SK-N-SH treated with all-trans-retinoic acid at 6 μM for 48 hours (cell line): ENCODE measurements around the gene PKMYT1.

Experiments used
- ATAC-seq: fragments of 200-7000 bp; cut with Tn5 transposase; 3 replicates; pipeline ENCODE4 v1.9.1; 2020; ENCODE audit warnings: mild to moderate bottlenecking, moderate library complexity
- ARNTL ChIP-seq: fragments of 450-650 bp; formaldehyde crosslinking; IDR thresholded peaks from 2 replicates; pipeline ENCODE4 v1.5.0; 2020; ENCODE audit warnings: low read depth, mild to moderate bottlenecking, moderate library complexity, borderline replicate concordance
- BACH2 ChIP-seq: fragments of 250-450 bp; sonication (Bioruptor Pico); IDR thresholded peaks from 2 replicates; pipeline ENCODE4 v1.9.0; 2021; ENCODE audit warnings: mild to moderate bottlenecking, borderline replicate concordance
- ESRRG ChIP-seq: fragments of 250-450 bp; sonication (Bioruptor Pico); IDR thresholded peaks from 2 replicates; pipeline ENCODE4 v1.6.1; 2021; ENCODE audit warnings: mild to moderate bottlenecking
- GLIS3 ChIP-seq: fragments of 250-450 bp; sonication (Bioruptor Pico); IDR thresholded peaks from 2 replicates; pipeline ENCODE4 v1.5.0; 2020; ENCODE audit warnings: mild to moderate bottlenecking, moderate library complexity
- ISL1 ChIP-seq: fragments of 250-450 bp; sonication (Bioruptor Pico); IDR thresholded peaks from 2 replicates; pipeline ENCODE4 v2.1.2; 2022; ENCODE audit warnings: mild to moderate bottlenecking, moderate library complexity
- OSR1 ChIP-seq: fragments of 250-450 bp; sonication (Bioruptor Pico); IDR thresholded peaks from 2 replicates; pipeline ENCODE4 v1.8.0; 2022; ENCODE audit warnings: moderate library complexity, mild to moderate bottlenecking, inconsistent platforms
- PPARA ChIP-seq: fragments of 250-450 bp; sonication (Bioruptor Pico); IDR thresholded peaks from 2 replicates; pipeline ENCODE4 v1.5.0; 2020; ENCODE audit warnings: mild to moderate bottlenecking, borderline replicate concordance
- SNAI2 ChIP-seq: fragments of 250-450 bp; sonication (Bioruptor Pico); IDR thresholded peaks from 2 replicates; pipeline ENCODE4 v1.5.0; 2020; ENCODE audit warnings: mild to moderate bottlenecking, moderate library complexity
- TOX ChIP-seq: fragments of 250-450 bp; sonication (Bioruptor Pico); IDR thresholded peaks from 2 replicates; pipeline ENCODE4 v1.8.0; 2021; ENCODE audit warnings: mild to moderate bottlenecking, moderate library complexity, borderline replicate concordance
- ZC3H10 ChIP-seq: fragments of 250-450 bp; sonication (Bioruptor Pico); IDR thresholded peaks from 2 replicates; pipeline ENCODE4 v1.5.1; 2021; ENCODE audit warnings: mild to moderate bottlenecking, moderate library complexity
- ZNF565 ChIP-seq: fragments of 450-650 bp; formaldehyde crosslinking; conservative IDR thresholded peaks from 2 replicates; pipeline ENCODE4 v1.5.0; 2020; ENCODE audit warnings: low read depth, mild to moderate bottlenecking, moderate library complexity
- ZNF70 ChIP-seq: fragments of 450-650 bp; formaldehyde crosslinking; IDR thresholded peaks from 2 replicates; pipeline ENCODE4 v1.5.0; 2020; ENCODE audit warnings: mild to moderate bottlenecking, moderate library complexity
- ZNF8 ChIP-seq: fragments of 450-650 bp; formaldehyde crosslinking; IDR thresholded peaks from 2 replicates; pipeline ENCODE4 v1.5.0; 2020; ENCODE audit warnings: mild to moderate bottlenecking, moderate library complexity
- TF ChIP-seq, protein P1 (sequence below): fragments of 250-450 bp; sonication (Bioruptor Pico); IDR thresholded peaks from 2 replicates; pipeline ENCODE4 v1.5.1; 2021; ENCODE audit warnings: mild to moderate bottlenecking, moderate library complexity
- TF ChIP-seq, protein P2 (sequence below): fragments of 250-450 bp; sonication (Bioruptor Pico); IDR thresholded peaks from 2 replicates; pipeline ENCODE4 v1.5.0; 2020; ENCODE audit warnings: mild to moderate bottlenecking, moderate library complexity
- TF ChIP-seq, protein P3 (sequence below): fragments of 250-450 bp; sonication (Bioruptor Pico); IDR thresholded peaks from 2 replicates; pipeline ENCODE4 v1.5.1; 2020; ENCODE audit warnings: low read depth, mild to moderate bottlenecking, moderate library complexity

The PKMYT1 gene

DNA sequence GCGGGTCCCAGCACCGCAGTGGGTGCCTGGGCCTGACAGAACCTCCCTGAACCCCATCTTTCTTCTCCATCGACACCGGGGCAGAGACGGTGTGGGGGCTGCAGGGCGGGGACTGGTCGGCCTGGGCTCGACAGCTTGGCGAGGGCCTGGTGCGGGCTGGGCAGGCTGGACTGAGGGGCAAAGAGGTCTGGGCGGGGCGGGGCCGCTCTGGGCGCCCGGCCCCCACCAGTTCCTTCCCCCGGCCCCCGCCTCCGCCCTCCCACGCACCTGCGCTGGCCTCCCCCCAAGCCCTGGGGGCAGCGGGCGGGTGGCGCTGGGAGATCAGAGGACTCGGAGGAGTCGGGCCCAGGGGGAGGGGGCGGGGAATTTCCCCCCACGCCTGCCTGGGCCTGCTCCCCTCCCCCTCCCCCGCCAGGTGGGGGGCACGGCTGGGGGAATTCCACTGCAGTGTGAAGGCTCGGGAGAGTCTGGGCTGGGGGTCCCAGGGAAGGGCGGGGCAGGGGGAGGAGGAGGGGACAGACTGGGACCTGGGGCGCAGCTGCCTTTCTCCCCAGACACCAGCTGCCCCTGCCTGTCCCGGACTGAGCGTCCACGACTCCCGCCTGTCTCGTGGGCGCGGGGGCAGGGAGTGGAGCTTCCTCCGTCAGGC lies 17.0 kb downstream of the PKMYT1 start (continued):
- no peak for TF ChIP-seq ESRRG (CRISPR knock-in tag)

DNA sequence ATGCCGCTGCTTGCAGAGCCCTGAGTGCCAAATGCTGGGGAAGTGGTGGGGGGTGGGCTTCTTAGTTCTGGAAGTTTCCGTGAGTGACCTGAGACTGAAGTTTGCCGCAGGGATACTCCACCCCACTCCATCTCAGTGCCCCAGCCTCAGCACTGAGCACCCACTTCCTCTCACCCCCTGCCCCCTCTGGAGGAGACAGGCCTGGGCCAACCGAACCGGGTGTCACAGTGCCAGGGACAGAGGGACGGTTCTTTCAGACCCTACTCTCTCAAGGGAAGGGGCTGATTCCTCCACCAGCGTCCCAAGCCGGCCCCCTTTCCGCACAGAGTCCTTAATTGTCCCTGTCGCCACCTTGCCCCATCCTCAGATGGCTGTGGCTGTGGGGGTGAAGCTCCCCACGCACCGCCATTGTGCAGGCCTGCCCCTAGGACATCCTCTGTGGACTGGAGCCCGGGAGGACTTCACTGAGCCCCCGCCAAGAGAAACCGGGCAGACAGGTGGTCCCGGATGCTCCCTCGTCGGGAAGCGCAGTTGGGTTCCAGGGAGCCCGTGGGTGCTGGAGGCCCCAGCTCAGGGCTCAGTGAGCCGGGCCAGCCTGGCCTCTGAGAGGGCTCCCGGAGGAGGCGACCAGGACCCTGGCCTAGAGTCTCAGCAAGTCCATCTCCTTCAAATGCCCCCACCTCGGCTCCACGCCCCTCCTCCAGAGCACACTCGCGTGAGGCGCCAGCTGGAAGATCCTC lies 17.7 kb downstream of the PKMYT1 start:
- TF ChIP-seq PPARA (no peak), SNAI2 (CRISPR knock-in tag) (no peak), ISL1 (CRISPR knock-in tag) (no peak)
- TF ChIP-seq, protein P1, sequence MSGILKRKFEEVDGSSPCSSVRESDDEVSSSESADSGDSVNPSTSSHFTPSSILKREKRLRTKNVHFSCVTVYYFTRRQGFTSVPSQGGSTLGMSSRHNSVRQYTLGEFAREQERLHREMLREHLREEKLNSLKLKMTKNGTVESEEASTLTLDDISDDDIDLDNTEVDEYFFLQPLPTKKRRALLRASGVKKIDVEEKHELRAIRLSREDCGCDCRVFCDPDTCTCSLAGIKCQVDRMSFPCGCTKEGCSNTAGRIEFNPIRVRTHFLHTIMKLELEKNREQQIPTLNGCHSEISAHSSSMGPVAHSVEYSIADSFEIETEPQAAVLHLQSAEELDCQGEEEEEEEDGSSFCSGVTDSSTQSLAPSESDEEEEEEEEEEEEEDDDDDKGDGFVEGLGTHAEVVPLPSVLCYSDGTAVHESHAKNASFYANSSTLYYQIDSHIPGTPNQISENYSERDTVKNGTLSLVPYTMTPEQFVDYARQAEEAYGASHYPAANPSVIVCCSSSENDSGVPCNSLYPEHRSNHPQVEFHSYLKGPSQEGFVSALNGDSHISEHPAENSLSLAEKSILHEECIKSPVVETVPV (CRISPR knock-in tag): no peak
- ATAC-seq: peak; percentile 2; the same call in 1 of the 3 replicates

DNA sequence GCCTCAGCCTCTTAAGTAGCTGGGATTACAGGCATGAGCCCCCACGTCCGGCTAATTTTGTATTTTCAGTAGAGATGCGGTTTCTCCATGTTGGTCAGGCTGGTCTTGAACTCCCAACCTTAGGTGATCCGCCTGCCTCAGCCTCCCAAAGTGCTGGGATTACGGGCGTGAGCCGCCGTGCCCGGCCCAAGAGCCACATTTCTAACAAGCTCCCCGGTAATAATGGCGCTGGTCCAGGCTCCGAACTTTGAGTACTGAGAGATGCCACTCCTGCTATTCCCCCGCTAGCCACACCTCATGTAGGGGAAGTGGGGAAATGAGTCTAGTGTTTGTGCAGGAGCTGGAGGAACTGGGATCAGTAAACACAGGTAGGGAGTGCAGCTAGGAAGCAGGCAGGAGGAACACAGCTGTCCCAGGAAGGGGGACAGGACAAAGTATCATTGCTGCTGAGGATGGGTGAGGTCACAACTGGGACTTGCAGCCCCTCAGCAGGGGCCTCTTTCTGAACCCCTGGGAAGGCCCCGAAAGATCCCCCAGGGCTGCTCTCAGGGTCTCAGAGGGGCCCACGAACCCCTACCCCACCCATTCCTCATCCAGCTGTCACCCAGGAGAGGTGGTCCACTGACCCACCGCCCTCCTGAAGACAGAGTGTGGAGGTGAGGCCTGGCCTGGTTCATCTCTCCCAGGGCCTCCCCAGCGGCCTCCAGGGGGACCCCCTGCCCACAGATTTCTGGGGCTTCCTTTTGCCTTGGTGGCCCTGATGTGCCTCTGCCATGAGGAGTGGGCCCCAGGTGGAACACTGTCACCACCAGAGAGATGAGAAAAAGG lies 19.8 kb downstream of the PKMYT1 start:
- TF ChIP-seq SNAI2 (CRISPR knock-in tag): no peak
- TF ChIP-seq TOX (CRISPR knock-in tag): no peak
- TF ChIP-seq ZC3H10 (CRISPR knock-in tag): no peak
- ATAC-seq: no peak

DNA sequence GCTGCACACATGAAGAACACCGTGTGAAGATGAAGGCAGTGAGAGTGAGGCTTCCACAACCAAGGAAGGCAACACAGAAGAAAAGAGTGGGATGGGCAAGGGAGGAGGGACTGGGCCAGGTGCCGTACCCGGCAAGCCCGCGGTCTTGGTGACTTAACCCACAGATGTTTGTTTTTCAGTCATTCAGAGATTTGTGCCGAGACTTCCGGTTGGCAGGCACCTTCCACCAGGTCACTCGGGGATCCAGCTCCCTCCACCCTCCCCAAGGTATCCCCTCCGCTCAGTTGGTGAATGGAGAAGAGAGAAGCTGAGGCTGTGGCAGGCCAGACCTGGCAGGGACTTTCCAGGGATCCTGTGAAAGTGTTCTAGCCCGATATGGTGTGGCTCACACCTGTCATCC lies 21.0 kb downstream of the PKMYT1 start:
- no peak for ATAC-seq
- TF ChIP-seq ZNF70 (CRISPR knock-in tag): no peak

DNA sequence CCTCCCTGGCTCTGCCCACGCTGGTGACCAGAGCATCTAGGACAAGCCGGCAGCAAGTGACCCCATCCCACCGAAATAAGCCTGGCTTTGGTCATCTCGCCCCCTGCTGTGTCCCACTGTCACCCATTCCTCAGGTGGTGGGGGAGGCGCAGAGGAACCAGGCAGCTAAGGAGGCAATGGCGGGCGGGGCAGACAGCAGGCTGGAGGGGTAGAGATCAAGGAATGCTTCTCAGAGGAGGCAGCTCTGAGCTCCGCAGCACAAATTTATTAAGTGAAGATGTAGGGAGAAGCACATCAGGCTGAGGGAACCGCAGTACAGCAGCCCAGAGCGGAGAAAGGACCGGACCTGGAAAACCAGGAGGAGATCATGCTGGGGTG lies 23.7 kb downstream of the PKMYT1 start:
- TF ChIP-seq ZC3H10 (CRISPR knock-in tag): no peak
- no peak for TF ChIP-seq ISL1 (CRISPR knock-in tag)
- TF ChIP-seq ESRRG (CRISPR knock-in tag): no peak
- TF ChIP-seq ARNTL: no peak
- TF ChIP-seq ZNF8 (CRISPR knock-in tag): no peak
- no peak for TF ChIP-seq GLIS3
- TF ChIP-seq, protein P2, sequence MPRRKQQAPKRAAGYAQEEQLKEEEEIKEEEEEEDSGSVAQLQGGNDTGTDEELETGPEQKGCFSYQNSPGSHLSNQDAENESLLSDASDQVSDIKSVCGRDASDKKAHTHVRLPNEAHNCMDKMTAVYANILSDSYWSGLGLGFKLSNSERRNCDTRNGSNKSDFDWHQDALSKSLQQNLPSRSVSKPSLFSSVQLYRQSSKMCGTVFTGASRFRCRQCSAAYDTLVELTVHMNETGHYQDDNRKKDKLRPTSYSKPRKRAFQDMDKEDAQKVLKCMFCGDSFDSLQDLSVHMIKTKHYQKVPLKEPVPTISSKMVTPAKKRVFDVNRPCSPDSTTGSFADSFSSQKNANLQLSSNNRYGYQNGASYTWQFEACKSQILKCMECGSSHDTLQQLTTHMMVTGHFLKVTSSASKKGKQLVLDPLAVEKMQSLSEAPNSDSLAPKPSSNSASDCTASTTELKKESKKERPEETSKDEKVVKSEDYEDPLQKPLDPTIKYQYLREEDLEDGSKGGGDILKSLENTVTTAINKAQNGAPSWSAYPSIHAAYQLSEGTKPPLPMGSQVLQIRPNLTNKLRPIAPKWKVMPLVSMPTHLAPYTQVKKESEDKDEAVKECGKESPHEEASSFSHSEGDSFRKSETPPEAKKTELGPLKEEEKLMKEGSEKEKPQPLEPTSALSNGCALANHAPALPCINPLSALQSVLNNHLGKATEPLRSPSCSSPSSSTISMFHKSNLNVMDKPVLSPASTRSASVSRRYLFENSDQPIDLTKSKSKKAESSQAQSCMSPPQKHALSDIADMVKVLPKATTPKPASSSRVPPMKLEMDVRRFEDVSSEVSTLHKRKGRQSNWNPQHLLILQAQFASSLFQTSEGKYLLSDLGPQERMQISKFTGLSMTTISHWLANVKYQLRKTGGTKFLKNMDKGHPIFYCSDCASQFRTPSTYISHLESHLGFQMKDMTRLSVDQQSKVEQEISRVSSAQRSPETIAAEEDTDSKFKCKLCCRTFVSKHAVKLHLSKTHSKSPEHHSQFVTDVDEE: no peak
- no peak for TF ChIP-seq BACH2 (CRISPR knock-in tag)
- TF ChIP-seq SNAI2 (CRISPR knock-in tag): no peak
- TF ChIP-seq, protein P3, sequence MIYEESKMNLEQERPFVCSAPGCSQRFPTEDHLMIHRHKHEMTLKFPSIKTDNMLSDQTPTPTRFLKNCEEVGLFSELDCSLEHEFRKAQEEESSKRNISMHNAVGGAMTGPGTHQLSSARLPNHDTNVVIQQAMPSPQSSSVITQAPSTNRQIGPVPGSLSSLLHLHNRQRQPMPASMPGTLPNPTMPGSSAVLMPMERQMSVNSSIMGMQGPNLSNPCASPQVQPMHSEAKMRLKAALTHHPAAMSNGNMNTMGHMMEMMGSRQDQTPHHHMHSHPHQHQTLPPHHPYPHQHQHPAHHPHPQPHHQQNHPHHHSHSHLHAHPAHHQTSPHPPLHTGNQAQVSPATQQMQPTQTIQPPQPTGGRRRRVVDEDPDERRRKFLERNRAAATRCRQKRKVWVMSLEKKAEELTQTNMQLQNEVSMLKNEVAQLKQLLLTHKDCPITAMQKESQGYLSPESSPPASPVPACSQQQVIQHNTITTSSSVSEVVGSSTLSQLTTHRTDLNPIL (CRISPR knock-in tag): no peak
- TF ChIP-seq ZNF565 (CRISPR knock-in tag): no peak
- no peak for TF ChIP-seq ZNF70 (CRISPR knock-in tag)
- no peak for TF ChIP-seq TOX (CRISPR knock-in tag)
- no peak for TF ChIP-seq OSR1 (CRISPR knock-in tag)
- ATAC-seq: no peak
